ENCODE data around the gene ATP6V1F.

- TF ChIP-seq, protein P1, sequence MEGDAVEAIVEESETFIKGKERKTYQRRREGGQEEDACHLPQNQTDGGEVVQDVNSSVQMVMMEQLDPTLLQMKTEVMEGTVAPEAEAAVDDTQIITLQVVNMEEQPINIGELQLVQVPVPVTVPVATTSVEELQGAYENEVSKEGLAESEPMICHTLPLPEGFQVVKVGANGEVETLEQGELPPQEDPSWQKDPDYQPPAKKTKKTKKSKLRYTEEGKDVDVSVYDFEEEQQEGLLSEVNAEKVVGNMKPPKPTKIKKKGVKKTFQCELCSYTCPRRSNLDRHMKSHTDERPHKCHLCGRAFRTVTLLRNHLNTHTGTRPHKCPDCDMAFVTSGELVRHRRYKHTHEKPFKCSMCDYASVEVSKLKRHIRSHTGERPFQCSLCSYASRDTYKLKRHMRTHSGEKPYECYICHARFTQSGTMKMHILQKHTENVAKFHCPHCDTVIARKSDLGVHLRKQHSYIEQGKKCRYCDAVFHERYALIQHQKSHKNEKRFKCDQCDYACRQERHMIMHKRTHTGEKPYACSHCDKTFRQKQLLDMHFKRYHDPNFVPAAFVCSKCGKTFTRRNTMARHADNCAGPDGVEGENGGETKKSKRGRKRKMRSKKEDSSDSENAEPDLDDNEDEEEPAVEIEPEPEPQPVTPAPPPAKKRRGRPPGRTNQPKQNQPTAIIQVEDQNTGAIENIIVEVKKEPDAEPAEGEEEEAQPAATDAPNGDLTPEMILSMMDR (IDR thresholded peaks at IDR 0.05): no peak
- no peak for TF ChIP-seq ZFX (IDR thresholded peaks at IDR 0.05; ENCODE audit: borderline replicate concordance)
Measured at GRCh38 chr7:128909625-128910568, 47.2 kb downstream of the ATP6V1F start.

Data from 22Rv1 (cell line).